ACHN (cell line): ENCODE data around the gene ECI2.

ENCODE experiments used
- DNase-seq: peaks from one replicate; pipeline ENCODE4 v3.0.0-alpha.2; 2015
- in situ Hi-C: cut with HindIII; loops from 2 replicates; pipeline ENCODE4 v1.10.0; 2017; ENCODE audit warnings: low sequenced_read_pairs, low pct_ligation_motif_present, low pct_unique_long_range_greater_than_20kb

Gene ECI2

DNA sequence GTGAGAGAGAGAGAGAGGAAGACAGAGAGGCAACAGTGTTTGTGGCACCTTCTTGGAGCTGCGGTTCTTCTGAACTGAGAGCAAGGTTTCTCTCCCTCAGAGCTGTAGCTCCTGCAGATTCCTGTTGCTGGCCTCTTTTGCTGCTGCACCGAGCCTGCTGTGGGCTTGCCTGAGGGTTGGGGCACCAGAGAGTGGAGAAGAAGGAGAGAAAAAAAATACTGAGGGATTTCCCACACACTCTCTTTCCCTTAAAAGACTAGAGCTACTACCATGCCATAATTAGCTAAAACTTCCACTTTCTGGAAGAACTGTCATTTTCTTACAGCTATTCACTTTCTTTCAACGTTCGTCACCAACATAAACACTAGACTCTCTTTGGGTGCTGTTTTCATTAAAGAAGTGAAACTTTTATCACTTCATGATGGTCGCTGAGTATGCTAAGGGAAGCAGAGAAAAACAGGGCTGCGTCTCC is 18.2 kb upstream of the ECI2 start:
- in situ Hi-C loops: no loop called here
- DNase-seq: no peak

GRCh38 chr6:4145083-4145482 is 9.7 kb upstream of the ECI2 start:
- no peak for DNase-seq
- in situ Hi-C loops: no loop called here

DNA sequence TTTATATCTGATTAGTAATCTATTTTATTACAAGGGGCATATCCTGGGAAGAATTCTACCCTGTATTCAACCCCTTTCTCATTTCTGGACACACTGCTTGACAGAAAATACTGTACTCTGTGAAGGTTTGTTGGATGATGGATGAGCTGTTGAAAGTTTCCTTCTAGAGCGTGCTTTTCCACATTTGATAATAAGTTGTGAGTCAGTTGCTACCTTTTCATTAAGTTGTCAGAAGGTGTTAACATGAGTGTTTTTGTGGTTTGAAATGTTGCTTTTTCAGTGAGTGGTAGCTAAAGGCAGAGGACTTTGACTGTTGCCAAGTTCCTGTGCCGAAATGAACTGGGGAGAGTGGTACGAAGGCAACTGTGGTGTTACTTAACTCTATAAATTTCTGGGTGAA is 3.9 kb upstream of the ECI2 start:
- no peak for DNase-seq
- in situ Hi-C loops: no loop called here

GRCh38 chr6:4138186-4138585 is 2.8 kb upstream of the ECI2 start:
- in situ Hi-C loops: no loop called here
- DNase-seq: no peak

- in situ Hi-C loops: no loop called here
- no peak for DNase-seq
Observed at GRCh38 chr6:4136354-4136831, 1.0 kb upstream of the ECI2 start.

GRCh38 chr6:4135665-4136353 is 434 bp upstream of the ECI2 start:
- DNase-seq: peak; percentile 91
- in situ Hi-C loops: no loop called here

GRCh38 chr6:4133941-4134838 is 1.2 kb downstream of the ECI2 start:
- in situ Hi-C loops: no loop called here
- DNase-seq: no peak

- in situ Hi-C loops: no loop called here
- no peak for DNase-seq
Observed at GRCh38 chr6:4130357-4130987, 4.9 kb downstream of the ECI2 start.

- in situ Hi-C loops: no loop called here
- no peak for DNase-seq
Observed at GRCh38 chr6:4129446-4129845, 5.9 kb downstream of the ECI2 start.

DNA sequence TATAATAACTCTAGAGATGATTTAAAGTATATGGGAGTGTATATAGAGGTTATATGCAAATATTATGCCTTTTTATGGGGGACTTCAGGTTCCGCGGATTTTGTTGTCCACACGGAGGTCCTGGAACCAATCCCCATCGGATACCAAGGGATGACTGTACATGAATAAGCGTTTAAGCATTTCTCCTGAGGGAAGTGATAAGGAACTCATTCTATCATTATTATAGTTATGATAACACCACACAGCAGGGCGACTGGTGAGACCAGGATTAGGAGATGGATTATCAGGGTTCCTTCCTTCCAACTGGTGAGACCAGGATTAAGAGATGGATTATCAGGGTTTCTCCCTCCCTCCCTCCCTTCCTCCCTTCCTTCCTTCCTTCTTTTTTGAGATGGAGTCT is 6.6 kb downstream of the ECI2 start:
- in situ Hi-C loops: no loop called here
- DNase-seq: no peak

DNA sequence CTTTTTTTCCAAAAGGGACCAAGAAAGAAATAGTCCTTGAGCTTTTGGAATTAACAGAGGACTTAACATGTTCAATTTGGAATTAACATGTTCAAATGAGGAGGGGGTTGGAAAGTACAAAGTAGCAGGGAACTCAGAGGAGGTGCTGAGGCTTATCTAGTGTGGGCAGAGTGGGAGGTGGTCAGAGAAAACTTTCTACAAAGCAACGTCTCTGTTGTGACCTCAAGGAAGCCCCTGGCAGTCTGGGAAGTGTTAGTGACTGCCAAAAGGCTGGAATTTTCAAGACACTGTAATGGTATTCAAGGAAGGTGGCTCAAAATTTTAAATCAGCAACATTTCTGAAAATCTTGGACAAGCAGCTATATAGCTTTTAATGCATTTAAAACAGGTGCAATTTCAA is 7.3 kb downstream of the ECI2 start:
- DNase-seq: no peak
- in situ Hi-C loops: no loop called here

DNA sequence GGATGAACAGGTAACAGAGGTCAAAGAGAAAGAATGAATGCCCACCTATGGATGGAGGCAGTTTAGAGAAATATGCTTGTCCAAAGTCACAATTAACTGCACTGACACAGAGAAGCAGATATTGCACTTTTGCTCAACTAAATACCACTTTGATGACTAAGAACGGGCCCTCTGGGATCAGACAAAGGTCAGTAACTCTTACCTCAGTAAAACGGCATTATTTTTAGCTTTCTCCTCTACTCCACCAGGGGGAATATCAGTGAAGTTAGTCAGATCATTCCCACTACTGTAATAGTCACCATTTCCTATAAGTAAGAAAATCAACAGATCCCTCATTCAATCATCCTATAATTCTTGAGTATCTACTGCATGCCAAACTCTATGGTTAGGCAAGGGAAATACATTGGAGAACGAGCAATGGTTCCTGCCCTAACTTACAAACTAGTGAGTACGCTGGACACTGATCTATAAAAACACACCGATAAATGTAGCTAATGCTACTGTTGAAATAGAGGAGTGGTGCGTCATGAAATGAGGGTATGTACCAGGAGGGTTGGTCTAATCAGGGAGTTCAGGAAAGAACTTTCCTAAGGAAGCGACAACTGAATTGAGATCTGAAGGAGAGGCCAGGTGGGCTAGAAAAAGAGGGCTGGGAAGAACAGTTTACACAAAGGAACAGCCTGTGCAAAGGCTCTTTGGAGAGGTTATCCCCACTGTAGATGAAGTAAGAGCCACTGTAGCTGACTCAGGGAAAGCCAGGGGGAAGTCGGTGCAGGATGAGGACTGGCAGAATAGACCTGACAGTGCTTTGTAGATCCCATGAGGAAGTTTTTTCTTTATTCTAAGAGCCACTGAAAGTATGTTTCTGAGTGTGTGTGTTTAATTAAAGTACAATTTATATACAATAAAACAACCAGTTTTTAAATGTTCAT is 9.2 kb downstream of the ECI2 start:
- peak; percentile 89 for DNase-seq
- in situ Hi-C loops: no loop called here

- in situ Hi-C loops: no loop called here
Observed at GRCh38 chr6:4125500-4125899, 9.9 kb downstream of the ECI2 start.

DNA sequence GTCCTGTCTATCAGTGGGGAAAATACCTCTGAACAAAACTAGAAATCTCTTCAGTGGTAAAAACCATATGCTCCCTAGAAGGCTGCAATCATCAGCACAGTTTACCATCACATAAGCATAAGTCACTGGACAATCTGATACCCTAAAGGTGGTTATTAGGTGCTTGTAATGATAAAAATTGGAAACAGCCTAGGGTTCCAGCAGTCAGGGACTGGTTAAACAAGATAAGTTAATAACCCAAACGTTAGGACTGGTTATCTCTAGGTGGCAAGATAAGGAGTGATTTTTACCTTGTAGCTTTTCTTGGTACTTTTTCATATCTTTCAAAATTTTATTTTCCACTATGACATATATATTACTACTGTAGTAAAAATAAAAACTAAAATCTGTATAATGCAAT is 11.0 kb downstream of the ECI2 start:
- in situ Hi-C loops: no loop called here
- no peak for DNase-seq

More at GRCh38 chr6:4125500-4125899, 9.9 kb downstream of the ECI2 start:
- DNase-seq: no peak

- no peak for DNase-seq
- in situ Hi-C loops: no loop called here
Observed at GRCh38 chr6:4115741-4116140, 19.6 kb downstream of the ECI2 start.

- in situ Hi-C loops: no loop called here
- no peak for DNase-seq
Observed at GRCh38 chr6:4114123-4114522, 21.3 kb downstream of the ECI2 start.

- in situ Hi-C loops: no loop called here
- no peak for DNase-seq
Observed at GRCh38 chr6:4113649-4114048, 21.7 kb downstream of the ECI2 start.

DNA sequence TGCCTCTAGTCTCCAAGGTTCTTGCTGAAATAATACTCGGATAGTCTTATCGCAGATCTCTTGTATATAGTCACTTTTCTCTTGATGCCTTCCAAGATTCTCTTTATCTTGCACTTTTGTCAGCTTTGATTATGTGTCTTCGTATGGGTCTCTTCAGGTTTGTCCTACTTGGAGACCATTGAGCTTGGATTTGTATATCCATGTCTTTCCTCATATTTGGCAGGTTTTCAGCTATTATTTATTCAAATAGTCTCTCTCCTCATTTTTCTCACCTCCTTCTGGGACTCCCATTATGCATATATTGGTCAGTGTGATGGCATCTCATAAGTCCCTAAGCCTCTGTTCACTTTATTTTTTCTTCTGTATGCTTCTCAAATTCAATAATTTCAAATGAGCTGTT is 23.0 kb downstream of the ECI2 start:
- in situ Hi-C loops: no loop called here
- no peak for DNase-seq
